HepG2 (cell line): ENCODE data around the gene ETS1. TPM values are rescaled to one million over a fixed set of nuclear protein-coding genes. Genes with fewer than 3 reads are reported as not detected.

Experiments used
- ATAC-seq: fragments of 200-7000 bp; cut with Tn5 transposase; 3 replicates; pipeline ENCODE4 v1.9.1; 2020; ENCODE audit warnings: mild to moderate bottlenecking, moderate library complexity
- BruUV-seq: library from RNA; stranded (reverse); fragments of 400-500 nt; replicated peaks from 2 replicates; lab custom pipeline; 2021; lab: Mats Ljungman, UMichigan
- CTCF ChIA-PET: fragments of 300-600 bp; formaldehyde crosslinking; extraction: SDS; loops from one replicate; lab custom pipeline; 2021; ENCODE audit warnings: low total read pairs, inconsistent platforms, low intra/inter-chr PET ratio; lab: Yijun Ruan, JAX
- POLR2A ChIA-PET: fragments of 350-600 bp; sonication (Branson Sonifier 250); formaldehyde crosslinking; loops from one replicate; lab custom pipeline; 2020; ENCODE audit warnings: antibody characterized with exemption, inconsistent platforms; lab: Yijun Ruan, JAX
- DNase-seq: peaks from one replicate; pipeline ENCODE4 v3.0.0-alpha.2; 2015; ENCODE audit warnings: low spot score
- FAIRE-seq: peaks from 3 replicates; lab custom pipeline; 2011; peaks lifted over from hg19 to GRCh38; lab: Jason Lieb, UNC
- H2AFZ ChIP-seq: one replicate; pipeline ENCODE4 v1.6.1; 2011; ENCODE audit warnings: low read length, inconsistent platforms
- H3K27ac ChIP-seq: fragments of 300-600 bp; 3 replicates; pipeline ENCODE4 v1.8.0; 2011; ENCODE audit warnings: mixed run types, mild to moderate bottlenecking, mixed read lengths, low read length, inconsistent platforms; ENCODE audit not compliant: insufficient read depth; ENCODE audit errors: extremely low read length
- H3K27me3 ChIP-seq, 2 experiments: fragments of 200-600 bp in 1 of 2; 2 replicates in 1 of 2; 3 replicates in 1 of 2; pipeline versions ENCODE4 v1.6.0 to v1.8.0; 2011; ENCODE audit warnings: low read length in 2 of 2, mild to moderate bottlenecking in 2 of 2, moderate library complexity in 2 of 2, inconsistent platforms in 1 of 2; ENCODE audit not compliant: insufficient read depth in 2 of 2, control insufficient read depth in 1 of 2
- H3K36me3 ChIP-seq, 2 experiments: fragments of 200-600 bp in 1 of 2; replicated peaks in 1 of 2; 2 replicates in 1 of 2; 3 replicates in 1 of 2; pipeline versions ENCODE4 v1.5.1 to v1.8.0; 2011; ENCODE audit warnings: low read length in 2 of 2, inconsistent platforms in 1 of 2; ENCODE audit not compliant: insufficient read depth in 2 of 2, control insufficient read depth in 1 of 2
- H3K4me1 ChIP-seq: 2 replicates; pipeline ENCODE4 v1.5.1; 2012; ENCODE audit warnings: low read length, inconsistent platforms; ENCODE audit not compliant: insufficient read depth
- H3K4me2 ChIP-seq: 2 replicates; pipeline ENCODE4 v1.6.0; 2011; ENCODE audit warnings: low read depth, low read length, inconsistent platforms
- H3K4me3 ChIP-seq, 3 experiments: fragments of 200-600 bp in 1 of 3; sonication (generic), shearing (Covaris generic) in 1 of 3; replicated peaks in 1 of 3; 2 replicates each; pipeline ENCODE4 v1.5.1; 2011 to 2016; ENCODE audit warnings: low read length in 3 of 3, inconsistent platforms in 2 of 3, low read depth in 2 of 3, mild to moderate bottlenecking in 2 of 3, control low read depth in 1 of 3, mixed read lengths in 1 of 3; ENCODE audit not compliant: insufficient read depth in 1 of 3
- H3K79me2 ChIP-seq: one replicate; pipeline ENCODE4 v1.6.1; 2011; ENCODE audit warnings: low read length, inconsistent platforms; ENCODE audit not compliant: insufficient read depth
- H3K9ac ChIP-seq: 2 replicates; pipeline ENCODE4 v1.6.0; 2011; ENCODE audit warnings: mild to moderate bottlenecking, low read depth, low read length, inconsistent platforms; ENCODE audit not compliant: insufficient read depth
- H3K9me3 ChIP-seq: 2 replicates; pipeline ENCODE4 v1.5.1; 2012; ENCODE audit warnings: mild to moderate bottlenecking, low read length
- H4K20me1 ChIP-seq: 2 replicates; pipeline ENCODE4 v1.6.0; 2011; ENCODE audit warnings: inconsistent platforms, mild to moderate bottlenecking, low read length, moderate library complexity; ENCODE audit not compliant: insufficient read depth
- ATF7 ChIP-seq, 2 experiments: fragments of 450-650 bp in 1 of 2; sonication (generic) in 1 of 2; formaldehyde crosslinking in 1 of 2; IDR thresholded peaks; 2 replicates each; pipeline versions ENCODE4 v1.4.0 to v1.6.1; 2016 to 2020; ENCODE audit warnings: antibody characterized with exemption in 1 of 2, mild to moderate bottlenecking in 1 of 2, missing genetic modification reagents in 1 of 2
- FOXC1 ChIP-seq: sonication (generic); formaldehyde crosslinking; IDR thresholded peaks from 2 replicates; pipeline ENCODE4 v1.8.0; 2022; ENCODE audit warnings: mild to moderate bottlenecking, missing genetic modification reagents, borderline replicate concordance
- RAD21 ChIP-seq: fragments of 450-650 bp; formaldehyde crosslinking; IDR thresholded peaks from 2 replicates; pipeline ENCODE4 v1.5.0; 2020; ENCODE audit warnings: mild to moderate bottlenecking
- RNF2 ChIP-seq: fragments of 450-650 bp; conservative IDR thresholded peaks from 2 replicates; pipeline ENCODE4 v1.6.1; 2016; ENCODE audit warnings: low read depth
- SRF ChIP-seq: IDR thresholded peaks from 2 replicates; pipeline ENCODE4 v1.6.1; 2011; ENCODE audit warnings: mild to moderate bottlenecking, low read depth, low read length, moderate library complexity
- ZNF547 ChIP-seq: sonication (generic); formaldehyde crosslinking; IDR thresholded peaks from 2 replicates; pipeline ENCODE4 v1.5.1; 2020; ENCODE audit warnings: mild to moderate bottlenecking, missing genetic modification reagents
- ZNF652 ChIP-seq: IDR thresholded peaks from 2 replicates; pipeline ENCODE4 v1.6.1; 2016; ENCODE audit warnings: low read depth, borderline replicate concordance
- WGBS: methylation state at CpG from one replicate; pipeline ENCODE4 v1.1.6; 2017; ENCODE audit warnings: low lambda C conversion rate; 5-methylcytosine and 5-hydroxymethylcytosine counted together
- in situ Hi-C: cut with HindIII; loops from 2 replicates; pipeline ENCODE4 v1.10.0; 2017; ENCODE audit warnings: low pct_unique_long_range_greater_than_20kb; ENCODE audit not compliant: extremely low pct_ligation_motif_present
- intact Hi-C: fragments of 100-400 bp; cut with micrococcal nuclease; formaldehyde crosslinking; loops from one replicate; pipeline ENCODE4 v1.10.0; 2022; ENCODE audit not compliant: unreplicated experiment
- polyA plus RNA-seq, 8 experiments: library from polyadenylated mRNA; depleted of rRNA in 3 of 8; stranded (reverse) in 7 of 8; unstranded in 1 of 8; fragments of >200 nt; fragmentation: Illumina TruSeq in 4 of 8; extraction: Trizol in 4 of 8; gene quantifications; 2 replicates each; pipeline versions ENCODE4 v1.2.1 to v1.2.3, GENCODE V29; 2011 to 2016; ENCODE audit warnings: low read depth in 4 of 8, missing spikeins in 1 of 8, mixed read lengths in 1 of 8; ENCODE audit not compliant: insufficient read depth in 1 of 8
- total RNA-seq, 5 experiments: library from RNA; depleted of rRNA; stranded (reverse); fragments of >200 nt; fragmentation: Illumina TruSeq; extraction: Trizol; gene quantifications; 2 replicates each; pipeline ENCODE4 v1.2.3, GENCODE V29; 2016; ENCODE audit warnings: low read depth in 1 of 5

ETS1 gene
- total and polyA plus RNA-seq, 2 of the 13 experiments (the other 11 are each of a cell fraction or from before 2014, with no cell fraction given): 0.18 to 0.34 TPM

GRCh38 chr11:128520206-128520887 is 67.0 kb downstream of the ETS1 start:
- no peaks in the 10 kb centered on the region for H3K36me3 ChIP-seq
- no peaks in the 10 kb centered on the region for H3K9me3 ChIP-seq
- H3K4me2 ChIP-seq: no peak overlapping the region
- TF ChIP-seq ZNF652 (0 out of 2 replicates have a peak, but pooled peaks have one; percentile 37), RAD21 (CRISPR knock-in tag) (no peak)
- ChIA-PET CTCF (no interaction called here), POLR2A (no interaction called here)
- DNase-seq: no peak
- H4K20me1 ChIP-seq: no peaks in the 10 kb centered on the region
- H3K27me3 ChIP-seq: peaks cover 0 to 8% of the 10 kb centered on the region in 2 experiments; a peak in 4 of 5 replicates
- no peak for ATAC-seq
- in situ Hi-C loops (no loop called here), intact Hi-C loops (no loop called here)
- H2AFZ ChIP-seq: no peak overlapping the region
- no peak overlapping the region for H3K9ac ChIP-seq
- no peak for FAIRE-seq
- BruUV-seq: no TSS peak
- peaks cover 8% of the 10 kb centered on the region for H3K4me1 ChIP-seq
- H3K4me3 ChIP-seq: no peak overlapping the region
- no peak overlapping the region for H3K27ac ChIP-seq
- 62% methylated on average over 7 of the region's 7 CpGs for WGBS
- H3K79me2 ChIP-seq: no peaks in the 10 kb centered on the region

GRCh38 chr11:128519338-128519737 is 68.0 kb downstream of the ETS1 start:
- in situ Hi-C loops: no loop called here
- POLR2A ChIA-PET: no interaction called here
- H3K4me3 ChIP-seq: no peak overlapping the region

More at GRCh38 chr11:128519338-128519737, 68.0 kb downstream of the ETS1 start:
- H3K9me3 ChIP-seq: no peaks in the 10 kb centered on the region
- H4K20me1 ChIP-seq: no peaks in the 10 kb centered on the region
- no peak overlapping the region for H3K9ac ChIP-seq
- TF ChIP-seq RNF2 (no peak), SRF (no peak), ATF7 (IDR thresholded peaks at IDR 0.05) (no peak), ATF7 (CRISPR knock-in tag; IDR thresholded peaks at IDR 0.05) (no peak), ZNF547 (CRISPR knock-in tag) (no peak), FOXC1 (CRISPR knock-in tag) (no peak)
- ATAC-seq: no peak
- FAIRE-seq: no peak
- H3K4me1 ChIP-seq: peaks cover 8% of the 10 kb centered on the region
- intact Hi-C loops: no loop called here
- H2AFZ ChIP-seq: no peak overlapping the region
- H3K27me3 ChIP-seq: peaks cover 0 to 8% of the 10 kb centered on the region in 2 experiments; a peak in 4 of 5 replicates
- DNase-seq: no peak
- H3K27ac ChIP-seq: no peak overlapping the region
- no peaks in the 10 kb centered on the region for H3K36me3 ChIP-seq
- no TSS peak for BruUV-seq
- CTCF ChIA-PET: no interaction called here
- no peaks in the 10 kb centered on the region for H3K79me2 ChIP-seq
- WGBS: 23% methylated on average over 4 of the region's 4 CpGs
- no peak overlapping the region for H3K4me2 ChIP-seq
